ENCODE data around the gene ADCY1.

The ADCY1 gene

GRCh38 chr7:45653209-45653907 is 79.2 kb downstream of the ADCY1 start:
- Histone ChIP-seq H3K36me3 (ENCODE audit: control insufficient read depth in 4 of 4, insufficient read depth in 4 of 4, low read length in 3 of 4) (no peaks in the 10 kb centered on the region), H3K4me3 (ENCODE audit: control insufficient read depth in 1 of 7, extremely low read depth in 1 of 7, insufficient read depth in 4 of 7, low read depth in 2 of 7, low read length in 6 of 7) (no peak overlapping the region), H3K4me1 (ENCODE audit: control extremely low read depth in 1 of 4, control insufficient read depth in 4 of 4, insufficient read depth in 4 of 4, low read length in 3 of 4) (peaks cover 0 to 9% (median 7%) of the 10 kb centered on the region in 4 experiments), H3K27me3 (replicated peaks in 2 of 5; ENCODE audit: control insufficient read depth in 4 of 5, insufficient read depth in 5 of 5, low read length in 4 of 5) (no peaks in the 10 kb centered on the region), H3K9me3 (ENCODE audit: control extremely low read depth in 1 of 5, control insufficient read depth in 4 of 5, insufficient read depth in 2 of 5, low read depth in 1 of 5, low read length in 4 of 5) (no peaks in the 10 kb centered on the region), H3K27ac (ENCODE audit: insufficient read depth in 1 of 2, low read depth in 1 of 2, low read length in 2 of 2, poor library complexity in 1 of 2, severe bottlenecking in 2 of 2) (no peak overlapping the region)
- POLR2A ChIA-PET, result no interaction called here
- 87% methylated on average over 3 of the region's 4 CpGs for WGBS (ENCODE audit: insufficient coverage)
- CTCF ChIA-PET, result no interaction called here
- DNase-seq, result no peak

GRCh38 chr7:45654341-45654740 is 80.2 kb downstream of the ADCY1 start:
- ChIA-PET CTCF (no interaction called here), POLR2A (interaction anchor here (0.6 kb wide), 1 partner anchor 18 kb away, joined by 3 read pairs; no protein-coding TSS in a partner anchor)
- 95% methylated on average over 3 of the region's 5 CpGs for WGBS (ENCODE audit: insufficient coverage)
- no peak overlapping the region for H3K4me3 ChIP-seq (ENCODE audit: control insufficient read depth in 1 of 7, extremely low read depth in 1 of 7, insufficient read depth in 4 of 7, low read depth in 2 of 7, low read length in 6 of 7)
- no peaks in the 10 kb centered on the region for H3K9me3 ChIP-seq (ENCODE audit: control extremely low read depth in 1 of 5, control insufficient read depth in 4 of 5, insufficient read depth in 2 of 5, low read depth in 1 of 5, low read length in 4 of 5)
- no peaks in the 10 kb centered on the region for H3K36me3 ChIP-seq (ENCODE audit: control insufficient read depth in 4 of 4, insufficient read depth in 4 of 4, low read length in 3 of 4)
- no peak for DNase-seq
- H3K27me3 ChIP-seq (replicated peaks in 2 of 5; ENCODE audit: control insufficient read depth in 4 of 5, insufficient read depth in 5 of 5, low read length in 4 of 5), result no peaks in the 10 kb centered on the region
- peaks cover 0 to 9% (median 7%) of the 10 kb centered on the region in 4 experiments for H3K4me1 ChIP-seq (ENCODE audit: control extremely low read depth in 1 of 4, control insufficient read depth in 4 of 4, insufficient read depth in 4 of 4, low read length in 3 of 4)
- H3K27ac ChIP-seq (ENCODE audit: insufficient read depth in 1 of 2, low read depth in 1 of 2, low read length in 2 of 2, poor library complexity in 1 of 2, severe bottlenecking in 2 of 2), result no peak overlapping the region

DNA sequence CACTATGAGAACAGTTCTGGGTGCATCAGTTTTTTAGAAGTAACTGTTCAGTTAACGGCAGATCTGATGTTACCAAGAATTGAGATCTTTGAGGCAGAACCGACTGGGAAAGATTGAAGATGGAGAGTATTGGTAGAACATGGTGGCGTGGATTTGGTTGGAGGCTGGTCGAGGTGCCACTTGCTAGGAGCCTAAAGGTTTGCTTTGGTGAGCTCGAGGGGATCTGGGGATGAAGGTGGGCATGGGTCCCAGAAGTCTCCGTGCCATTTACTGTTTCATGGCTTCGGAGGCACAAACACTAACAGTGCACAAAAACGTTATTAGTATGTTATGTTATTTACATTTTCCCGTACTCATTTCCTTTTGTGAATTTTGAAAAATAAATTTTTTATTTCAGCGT is 81.4 kb downstream of the ADCY1 start:
- H3K4me1 ChIP-seq (ENCODE audit: control extremely low read depth in 1 of 4, control insufficient read depth in 4 of 4, insufficient read depth in 4 of 4, low read length in 3 of 4), result peaks cover 0 to 7% (median 6%) of the 10 kb centered on the region in 4 experiments
- H3K36me3 ChIP-seq (ENCODE audit: control insufficient read depth in 4 of 4, insufficient read depth in 4 of 4, low read length in 3 of 4), result no peaks in the 10 kb centered on the region
- no peak for DNase-seq
- POLR2A ChIA-PET, result no interaction called here
- no peaks in the 10 kb centered on the region for H3K9me3 ChIP-seq (ENCODE audit: control extremely low read depth in 1 of 5, control insufficient read depth in 4 of 5, insufficient read depth in 2 of 5, low read depth in 1 of 5, low read length in 4 of 5)
- no peak overlapping the region for H3K27ac ChIP-seq (ENCODE audit: insufficient read depth in 1 of 2, low read depth in 1 of 2, low read length in 2 of 2, poor library complexity in 1 of 2, severe bottlenecking in 2 of 2)
- CTCF ChIA-PET, result no interaction called here
- H3K4me3 ChIP-seq (ENCODE audit: control insufficient read depth in 1 of 7, extremely low read depth in 1 of 7, insufficient read depth in 4 of 7, low read depth in 2 of 7, low read length in 6 of 7), result no peak overlapping the region
- no peaks in the 10 kb centered on the region for H3K27me3 ChIP-seq (replicated peaks in 2 of 5; ENCODE audit: control insufficient read depth in 4 of 5, insufficient read depth in 5 of 5, low read length in 4 of 5)
- 96% methylated on average over 7 of the region's 10 CpGs for WGBS (ENCODE audit: insufficient coverage)

- POLR2A ChIA-PET, result no interaction called here
- CTCF ChIA-PET, result no interaction called here
- no peak for DNase-seq
- H3K36me3 ChIP-seq (ENCODE audit: control insufficient read depth in 4 of 4, insufficient read depth in 4 of 4, low read length in 3 of 4), result no peaks in the 10 kb centered on the region
- WGBS (ENCODE audit: insufficient coverage), result 94% methylated on average over 2 of the region's 2 CpGs
- H3K27me3 ChIP-seq (replicated peaks in 2 of 5; ENCODE audit: control insufficient read depth in 4 of 5, insufficient read depth in 5 of 5, low read length in 4 of 5), result no peaks in the 10 kb centered on the region
- no peak overlapping the region for H3K4me3 ChIP-seq (ENCODE audit: control insufficient read depth in 1 of 7, extremely low read depth in 1 of 7, insufficient read depth in 4 of 7, low read depth in 2 of 7, low read length in 6 of 7)
- no peaks in the 10 kb centered on the region for H3K9me3 ChIP-seq (ENCODE audit: control extremely low read depth in 1 of 5, control insufficient read depth in 4 of 5, insufficient read depth in 2 of 5, low read depth in 1 of 5, low read length in 4 of 5)
- no peaks in the 10 kb centered on the region for H3K4me1 ChIP-seq (ENCODE audit: control extremely low read depth in 1 of 4, control insufficient read depth in 4 of 4, insufficient read depth in 4 of 4, low read length in 3 of 4)
- no peak overlapping the region for H3K27ac ChIP-seq (ENCODE audit: insufficient read depth in 1 of 2, low read depth in 1 of 2, low read length in 2 of 2, poor library complexity in 1 of 2, severe bottlenecking in 2 of 2)
Measured at GRCh38 chr7:45656431-45656830, 82.3 kb downstream of the ADCY1 start.

- Histone ChIP-seq H3K4me3 (ENCODE audit: control insufficient read depth in 1 of 7, extremely low read depth in 1 of 7, insufficient read depth in 4 of 7, low read depth in 2 of 7, low read length in 6 of 7) (no peak overlapping the region), H3K27me3 (replicated peaks in 2 of 5; ENCODE audit: control insufficient read depth in 4 of 5, insufficient read depth in 5 of 5, low read length in 4 of 5) (no peaks in the 10 kb centered on the region), H3K36me3 (ENCODE audit: control insufficient read depth in 4 of 4, insufficient read depth in 4 of 4, low read length in 3 of 4) (no peaks in the 10 kb centered on the region), H3K4me1 (ENCODE audit: control extremely low read depth in 1 of 4, control insufficient read depth in 4 of 4, insufficient read depth in 4 of 4, low read length in 3 of 4) (no peaks in the 10 kb centered on the region), H3K27ac (ENCODE audit: insufficient read depth in 1 of 2, low read depth in 1 of 2, low read length in 2 of 2, poor library complexity in 1 of 2, severe bottlenecking in 2 of 2) (no peak overlapping the region), H3K9me3 (ENCODE audit: control extremely low read depth in 1 of 5, control insufficient read depth in 4 of 5, insufficient read depth in 2 of 5, low read depth in 1 of 5, low read length in 4 of 5) (no peaks in the 10 kb centered on the region)
- no peak for DNase-seq
- WGBS (ENCODE audit: insufficient coverage), result 94% methylated on average over 11 of the region's 11 CpGs
- POLR2A ChIA-PET, result no interaction called here
- CTCF ChIA-PET, result no interaction called here
Measured at GRCh38 chr7:45657136-45657889, 83.1 kb downstream of the ADCY1 start.

- H3K36me3 ChIP-seq (ENCODE audit: control insufficient read depth in 4 of 4, insufficient read depth in 4 of 4, low read length in 3 of 4), result no peaks in the 10 kb centered on the region
- no peak overlapping the region for H3K4me3 ChIP-seq (ENCODE audit: control insufficient read depth in 1 of 7, extremely low read depth in 1 of 7, insufficient read depth in 4 of 7, low read depth in 2 of 7, low read length in 6 of 7)
- ChIA-PET POLR2A (no interaction called here), CTCF (no interaction called here)
- no peaks in the 10 kb centered on the region for H3K27me3 ChIP-seq (replicated peaks in 2 of 5; ENCODE audit: control insufficient read depth in 4 of 5, insufficient read depth in 5 of 5, low read length in 4 of 5)
- no peak for DNase-seq
- H3K27ac ChIP-seq (ENCODE audit: insufficient read depth in 1 of 2, low read depth in 1 of 2, low read length in 2 of 2, poor library complexity in 1 of 2, severe bottlenecking in 2 of 2), result no peak overlapping the region
- 97% methylated on average over 10 of the region's 11 CpGs for WGBS (ENCODE audit: insufficient coverage)
- H3K9me3 ChIP-seq (ENCODE audit: control extremely low read depth in 1 of 5, control insufficient read depth in 4 of 5, insufficient read depth in 2 of 5, low read depth in 1 of 5, low read length in 4 of 5), result no peaks in the 10 kb centered on the region
- H3K4me1 ChIP-seq (ENCODE audit: control extremely low read depth in 1 of 4, control insufficient read depth in 4 of 4, insufficient read depth in 4 of 4, low read length in 3 of 4), result no peaks in the 10 kb centered on the region
Measured at GRCh38 chr7:45657890-45658715, 83.9 kb downstream of the ADCY1 start.
